NB4 (cell line): ENCODE data around the gene CDH23.
A peak's percentile ranks its signal among the peaks of the same experiment; 100 is the strongest.

Experiments used
- DNase-seq: peaks from one replicate; pipeline ENCODE4 v3.0.0; 2010; ENCODE audit warnings: low read depth
- H3K4me3 ChIP-seq: one replicate; pipeline ENCODE4 v1.5.1; 2011; ENCODE audit warnings: mild to moderate bottlenecking, low read depth, low read length, moderate library complexity
- CTCF ChIP-seq: IDR thresholded peaks from one replicate; pipeline ENCODE4 v1.5.1; 2012; ENCODE audit warnings: low read depth, low read length
- MAX ChIP-seq: IDR thresholded peaks from 2 replicates; pipeline ENCODE4 v1.6.1; 2011; ENCODE audit warnings: low read depth, low read length
- MYC ChIP-seq: IDR thresholded peaks from 2 replicates; pipeline ENCODE4 v1.6.1; 2011; ENCODE audit warnings: low read depth, low read length
- POLR2A ChIP-seq: IDR thresholded peaks from 2 replicates; pipeline ENCODE4 v1.6.1; 2011; ENCODE audit warnings: mild to moderate bottlenecking; ENCODE audit not compliant: insufficient read length; ENCODE audit errors: extremely low read depth

CDH23 gene

GRCh38 chr10:71831646-71832552, 435.2 kb downstream of the CDH23 start:
- TF ChIP-seq CTCF, result no peak
- TF ChIP-seq MAX, result no peak
- DNase-seq, result no peak
- no peak overlapping the region for H3K4me3 ChIP-seq

GRCh38 chr10:71832967-71833366, 436.2 kb downstream of the CDH23 start:
- no peak for DNase-seq
- TF ChIP-seq POLR2A, result no peak
- TF ChIP-seq CTCF, result no peak
- no peak for TF ChIP-seq MYC
- no peak for TF ChIP-seq MAX
- no peak overlapping the region for H3K4me3 ChIP-seq

GRCh38 chr10:71833451-71834342, 437.0 kb downstream of the CDH23 start:
- no peak overlapping the region for H3K4me3 ChIP-seq
- TF ChIP-seq MYC, result no peak
- no peak for TF ChIP-seq CTCF
- TF ChIP-seq MAX, result no peak
- TF ChIP-seq POLR2A, result no peak
- DNase-seq, result no peak

- DNase-seq, result no peak
- TF ChIP-seq MAX (no peak), CTCF (no peak), MYC (no peak), POLR2A (no peak)
- no peak overlapping the region for H3K4me3 ChIP-seq
These were observed 437.6 kb downstream of the CDH23 start for GRCh38 chr10:71834343-71834674.

GRCh38 chr10:71835671-71836595, 439.2 kb downstream of the CDH23 start:
- no peak for TF ChIP-seq POLR2A
- TF ChIP-seq MAX, result peak; percentile 80
- peak; percentile 76 for TF ChIP-seq MYC
- H3K4me3 ChIP-seq, result no peak overlapping the region
- peak; percentile 98 for DNase-seq
